Astrocyte (in vitro differentiated cells and primary cell): ENCODE data around the gene POU6F2. TPM values are rescaled to one million over a fixed set of nuclear protein-coding genes. Genes with fewer than 3 reads are reported as not detected.

Experiments used
- DNase-seq: peaks from one replicate; pipeline ENCODE4 v3.0.0-alpha.2; 2010; ENCODE audit warnings: low read depth
- FAIRE-seq: peaks from 2 replicates; lab custom pipeline; 2011; peaks lifted over from hg19 to GRCh38; lab: Jason Lieb, UNC
- H2AFZ ChIP-seq: 2 replicates; pipeline ENCODE4 v1.6.0; 2012; ENCODE audit warnings: low read depth, low read length, inconsistent platforms
- H3K27ac ChIP-seq: 2 replicates; pipeline ENCODE4 v1.5.1; 2011; ENCODE audit warnings: low read depth, low read length, inconsistent platforms
- H3K27me3 ChIP-seq: 2 replicates; pipeline ENCODE4 v1.6.0; 2011; ENCODE audit warnings: low read length, inconsistent platforms; ENCODE audit not compliant: insufficient read depth
- H3K36me3 ChIP-seq: 2 replicates; pipeline ENCODE4 v1.5.1; 2011; ENCODE audit warnings: low read length, inconsistent platforms; ENCODE audit not compliant: insufficient read depth
- H3K4me1 ChIP-seq: 2 replicates; pipeline ENCODE4 v1.5.1; 2011; ENCODE audit warnings: low read length, inconsistent platforms; ENCODE audit not compliant: insufficient read depth
- H3K4me2 ChIP-seq: 2 replicates; pipeline ENCODE4 v1.6.0; 2012; ENCODE audit warnings: low read length, inconsistent platforms
- H3K4me3 ChIP-seq: 2 replicates; pipeline ENCODE4 v1.5.1; 2011; ENCODE audit warnings: low read depth, mild to moderate bottlenecking, low read length, inconsistent platforms; ENCODE audit not compliant: insufficient read depth
- H3K79me2 ChIP-seq: 2 replicates; pipeline ENCODE4 v1.6.0; 2012; ENCODE audit warnings: mild to moderate bottlenecking, low read length, inconsistent platforms; ENCODE audit not compliant: insufficient read depth
- H3K9ac ChIP-seq: 2 replicates; pipeline ENCODE4 v1.6.0; 2012; ENCODE audit warnings: mild to moderate bottlenecking, low read length, inconsistent platforms
- H3K9me3 ChIP-seq: 2 replicates; pipeline ENCODE4 v1.5.1; 2012; ENCODE audit warnings: low read depth, mild to moderate bottlenecking, low read length, inconsistent platforms; ENCODE audit not compliant: insufficient read depth
- H4K20me1 ChIP-seq: 2 replicates; pipeline ENCODE4 v1.6.0; 2012; ENCODE audit warnings: low read length, inconsistent platforms; ENCODE audit not compliant: insufficient read depth
- H3K27ac Mint-ChIP-seq: one replicate; pipeline ENCODE4 v1.8.0; 2021; ENCODE audit warnings: mild to moderate bottlenecking, mixed read lengths; ENCODE audit not compliant: unreplicated experiment
- H3K27me3 Mint-ChIP-seq: one replicate; pipeline ENCODE4 v1.8.0; 2021; ENCODE audit warnings: low read depth, mixed read lengths; ENCODE audit not compliant: unreplicated experiment
- H3K36me3 Mint-ChIP-seq: one replicate; pipeline ENCODE4 v1.8.0; 2021; ENCODE audit warnings: low read depth, mixed read lengths; ENCODE audit not compliant: unreplicated experiment
- H3K4me1 Mint-ChIP-seq: one replicate; pipeline ENCODE4 v1.8.0; 2021; ENCODE audit warnings: low read depth, mixed read lengths; ENCODE audit not compliant: unreplicated experiment
- H3K4me3 Mint-ChIP-seq: one replicate; pipeline ENCODE4 v1.8.0; 2021; ENCODE audit warnings: mild to moderate bottlenecking, moderate library complexity, mixed read lengths; ENCODE audit not compliant: unreplicated experiment
- H3K9me3 Mint-ChIP-seq: one replicate; pipeline ENCODE4 v1.8.0; 2021; ENCODE audit warnings: mild to moderate bottlenecking, mixed read lengths; ENCODE audit not compliant: unreplicated experiment
- EZH2 ChIP-seq: IDR thresholded peaks from 2 replicates; pipeline ENCODE4 v1.6.1; 2012; ENCODE audit warnings: mild to moderate bottlenecking, low read length, inconsistent platforms; ENCODE audit not compliant: insufficient read depth
- total RNA-seq: library from RNA; stranded (reverse); gene quantifications from 2 replicates; pipeline ENCODE4 v1.2.1, GENCODE V29; 2021
- TF ChIP-seq, protein P1 (sequence below): IDR thresholded peaks from 2 replicates; pipeline ENCODE4 v1.5.1; 2011; ENCODE audit warnings: low read depth, mild to moderate bottlenecking, inconsistent platforms, low read length, moderate library complexity; ENCODE audit not compliant: insufficient read depth

The POU6F2 gene
- total RNA-seq, 1 donor from 2014 or later: 0.45 TPM

- Mint-ChIP-seq H3K4me3 (no peak overlapping the region), H3K27ac (no peak overlapping the region), H3K36me3 (no peaks in the 10 kb centered on the region), H3K9me3 (no peaks in the 10 kb centered on the region), H3K4me1 (peaks cover 11% of the 10 kb centered on the region), H3K27me3 (peaks cover 7% of the 10 kb centered on the region)
- TF ChIP-seq, protein P1, sequence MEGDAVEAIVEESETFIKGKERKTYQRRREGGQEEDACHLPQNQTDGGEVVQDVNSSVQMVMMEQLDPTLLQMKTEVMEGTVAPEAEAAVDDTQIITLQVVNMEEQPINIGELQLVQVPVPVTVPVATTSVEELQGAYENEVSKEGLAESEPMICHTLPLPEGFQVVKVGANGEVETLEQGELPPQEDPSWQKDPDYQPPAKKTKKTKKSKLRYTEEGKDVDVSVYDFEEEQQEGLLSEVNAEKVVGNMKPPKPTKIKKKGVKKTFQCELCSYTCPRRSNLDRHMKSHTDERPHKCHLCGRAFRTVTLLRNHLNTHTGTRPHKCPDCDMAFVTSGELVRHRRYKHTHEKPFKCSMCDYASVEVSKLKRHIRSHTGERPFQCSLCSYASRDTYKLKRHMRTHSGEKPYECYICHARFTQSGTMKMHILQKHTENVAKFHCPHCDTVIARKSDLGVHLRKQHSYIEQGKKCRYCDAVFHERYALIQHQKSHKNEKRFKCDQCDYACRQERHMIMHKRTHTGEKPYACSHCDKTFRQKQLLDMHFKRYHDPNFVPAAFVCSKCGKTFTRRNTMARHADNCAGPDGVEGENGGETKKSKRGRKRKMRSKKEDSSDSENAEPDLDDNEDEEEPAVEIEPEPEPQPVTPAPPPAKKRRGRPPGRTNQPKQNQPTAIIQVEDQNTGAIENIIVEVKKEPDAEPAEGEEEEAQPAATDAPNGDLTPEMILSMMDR: no peak
- TF ChIP-seq EZH2: no peak
- Histone ChIP-seq H2AFZ (no peak overlapping the region), H3K36me3 (no peaks in the 10 kb centered on the region), H3K9me3 (no peaks in the 10 kb centered on the region), H3K4me1 (no peaks in the 10 kb centered on the region), H3K27me3 (peaks cover 3% of the 10 kb centered on the region), H3K4me2 (no peak overlapping the region), H3K79me2 (no peaks in the 10 kb centered on the region), H3K9ac (no peak overlapping the region), H4K20me1 (no peaks in the 10 kb centered on the region), H3K4me3 (no peak overlapping the region), H3K27ac (no peak overlapping the region)
- FAIRE-seq: no peak
- DNase-seq: no peak
Measured at GRCh38 chr7:39408906-39409305, 431.2 kb downstream of the POU6F2 start.

DNA sequence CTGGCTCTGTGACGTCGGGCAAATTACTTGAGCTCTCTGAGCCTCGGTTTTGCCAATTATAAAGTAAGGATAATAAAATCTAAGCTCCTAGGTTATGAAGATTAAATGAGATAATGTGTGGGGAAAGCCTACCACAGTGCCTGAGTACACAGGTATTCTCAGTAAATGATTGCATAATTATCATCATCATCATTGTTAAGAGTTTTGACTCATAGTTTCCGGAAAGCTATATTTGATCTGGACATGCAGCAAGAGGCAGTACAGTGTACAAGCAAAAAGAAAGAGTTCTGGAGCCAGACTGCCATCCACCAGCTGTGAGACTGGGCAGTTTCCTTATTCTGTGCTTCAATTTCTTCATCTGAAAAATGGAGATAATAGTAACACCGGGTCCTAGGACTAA lies 432.9 kb downstream of the POU6F2 start:
- Mint-ChIP-seq H3K4me1 (peaks cover 11% of the 10 kb centered on the region), H3K27ac (no peak overlapping the region), H3K27me3 (peaks cover 7% of the 10 kb centered on the region), H3K9me3 (no peaks in the 10 kb centered on the region), H3K4me3 (no peak overlapping the region), H3K36me3 (no peaks in the 10 kb centered on the region)
- Histone ChIP-seq H3K4me2 (no peak overlapping the region), H3K27me3 (peaks cover 3% of the 10 kb centered on the region), H3K4me3 (no peak overlapping the region), H3K9me3 (no peaks in the 10 kb centered on the region), H3K79me2 (no peaks in the 10 kb centered on the region), H3K4me1 (no peaks in the 10 kb centered on the region), H3K9ac (no peak overlapping the region), H3K27ac (no peak overlapping the region), H4K20me1 (no peaks in the 10 kb centered on the region), H2AFZ (no peak overlapping the region), H3K36me3 (no peaks in the 10 kb centered on the region)
- no peak for FAIRE-seq
- DNase-seq: no peak
- no peak for TF ChIP-seq EZH2
- TF ChIP-seq, protein P1: no peak

DNA sequence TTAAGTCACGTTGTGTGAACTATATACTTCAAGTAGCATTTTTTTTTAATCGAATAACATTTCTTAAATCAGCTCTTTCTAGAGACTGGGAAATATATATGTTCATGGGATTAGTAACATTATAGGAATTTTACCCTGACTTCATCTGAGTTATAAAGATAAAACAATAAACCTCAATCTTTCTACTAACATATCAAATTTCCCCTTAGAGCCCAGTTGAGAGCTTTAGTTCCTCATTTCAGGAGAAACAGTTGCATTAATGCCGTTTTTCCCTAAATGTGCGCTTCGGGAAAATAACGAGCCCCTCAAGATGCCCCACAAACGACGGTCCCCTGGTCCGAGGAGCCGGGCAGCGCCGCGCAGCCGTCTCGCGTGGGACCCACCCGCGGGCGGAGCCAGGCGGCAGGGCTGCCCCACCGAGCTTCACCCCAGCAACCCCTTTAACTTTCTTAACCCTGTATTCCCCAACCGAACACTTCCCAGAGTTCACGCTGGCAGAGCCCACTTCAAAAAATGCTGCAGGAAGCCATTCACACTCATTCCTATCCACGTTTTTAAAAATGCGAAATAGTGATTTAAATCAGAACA lies 436.0 kb downstream of the POU6F2 start:
- H4K20me1 ChIP-seq: no peaks in the 10 kb centered on the region
- no peaks in the 10 kb centered on the region for H3K36me3 ChIP-seq
- Mint-ChIP-seq H3K36me3 (no peaks in the 10 kb centered on the region), H3K9me3 (no peaks in the 10 kb centered on the region), H3K27ac (peak overlapping the region; percentile 82), H3K4me3 (peak overlapping the region; percentile 88), H3K4me1 (no peaks in the 10 kb centered on the region), H3K27me3 (no peaks in the 10 kb centered on the region)
- DNase-seq (no peak), FAIRE-seq (no peak)
- TF ChIP-seq, protein P1: no peak
- TF ChIP-seq EZH2: no peak
- H3K4me2 ChIP-seq: peak overlapping the region; percentile 100
- H2AFZ ChIP-seq: peak overlapping the region; percentile 97
- H3K9me3 ChIP-seq: no peaks in the 10 kb centered on the region
- H3K9ac ChIP-seq: peak overlapping the region; percentile 82
- no peaks in the 10 kb centered on the region for H3K79me2 ChIP-seq
- no peaks in the 10 kb centered on the region for H3K27me3 ChIP-seq
- no peaks in the 10 kb centered on the region for H3K4me1 ChIP-seq
- no peak overlapping the region for H3K27ac ChIP-seq
- H3K4me3 ChIP-seq: peak overlapping the region; percentile 82
